SHP77 (cell line): ENCODE results near the gene TPI1.
A peak's percentile ranks its signal among the peaks of the same experiment; 100 is the strongest.
"Not testable (repeated sequence)": the region's sequence is repeated elsewhere in the genome, so short reads cannot be mapped to it uniquely, and the experiment has no call there.

ENCODE experiments used
- DNase-seq, 2 experiments: peaks; one replicate each; lab custom pipeline; 2025; lab: John Stamatoyannopoulos, UW

Gene TPI1

DNA sequence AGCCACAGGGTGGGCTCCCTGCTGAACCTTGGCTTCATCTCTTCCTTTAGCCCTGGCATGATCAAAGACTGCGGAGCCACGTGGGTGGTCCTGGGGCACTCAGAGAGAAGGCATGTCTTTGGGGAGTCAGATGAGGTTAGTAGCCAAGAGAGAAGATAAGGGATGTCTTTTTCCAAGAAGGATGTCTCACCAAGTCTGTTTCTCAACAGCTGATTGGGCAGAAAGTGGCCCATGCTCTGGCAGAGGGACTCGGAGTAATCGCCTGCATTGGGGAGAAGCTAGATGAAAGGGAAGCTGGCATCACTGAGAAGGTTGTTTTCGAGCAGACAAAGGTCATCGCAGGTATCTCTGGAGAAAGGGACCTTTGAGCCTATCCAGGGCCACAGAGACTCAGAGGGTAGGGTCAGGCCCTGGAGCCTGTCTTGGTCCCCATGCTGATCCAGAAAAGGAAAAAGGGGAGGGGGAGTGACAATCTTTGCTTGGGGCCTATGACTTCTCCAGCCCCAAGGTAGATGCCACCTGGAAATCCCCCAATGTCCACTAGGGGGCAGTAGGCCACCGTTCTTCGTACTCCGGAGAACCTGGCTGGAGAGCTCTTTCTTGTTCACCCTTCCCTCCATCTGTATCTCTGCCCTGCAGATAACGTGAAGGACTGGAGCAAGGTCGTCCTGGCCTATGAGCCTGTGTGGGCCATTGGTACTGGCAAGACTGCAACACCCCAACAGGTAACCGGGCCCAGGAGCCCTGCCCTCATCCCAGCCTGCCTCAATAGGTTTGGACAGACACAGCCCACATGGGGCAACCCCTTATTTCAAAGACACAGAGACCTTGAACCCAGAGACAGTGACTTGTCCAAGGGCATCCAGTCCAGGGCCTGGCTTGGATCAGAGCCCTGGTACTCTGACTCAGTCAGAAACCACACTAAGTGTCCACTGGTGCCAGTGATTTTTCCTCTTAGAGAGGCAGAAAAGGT is 2.0 kb downstream of the TPI1 start:
- peak; percentile 29 to 50 for DNase-seq

DNA sequence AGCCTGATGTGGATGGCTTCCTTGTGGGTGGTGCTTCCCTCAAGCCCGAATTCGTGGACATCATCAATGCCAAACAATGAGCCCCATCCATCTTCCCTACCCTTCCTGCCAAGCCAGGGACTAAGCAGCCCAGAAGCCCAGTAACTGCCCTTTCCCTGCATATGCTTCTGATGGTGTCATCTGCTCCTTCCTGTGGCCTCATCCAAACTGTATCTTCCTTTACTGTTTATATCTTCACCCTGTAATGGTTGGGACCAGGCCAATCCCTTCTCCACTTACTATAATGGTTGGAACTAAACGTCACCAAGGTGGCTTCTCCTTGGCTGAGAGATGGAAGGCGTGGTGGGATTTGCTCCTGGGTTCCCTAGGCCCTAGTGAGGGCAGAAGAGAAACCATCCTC is 3.0 kb downstream of the TPI1 start:
- DNase-seq, result not testable (repeated sequence)

DNA sequence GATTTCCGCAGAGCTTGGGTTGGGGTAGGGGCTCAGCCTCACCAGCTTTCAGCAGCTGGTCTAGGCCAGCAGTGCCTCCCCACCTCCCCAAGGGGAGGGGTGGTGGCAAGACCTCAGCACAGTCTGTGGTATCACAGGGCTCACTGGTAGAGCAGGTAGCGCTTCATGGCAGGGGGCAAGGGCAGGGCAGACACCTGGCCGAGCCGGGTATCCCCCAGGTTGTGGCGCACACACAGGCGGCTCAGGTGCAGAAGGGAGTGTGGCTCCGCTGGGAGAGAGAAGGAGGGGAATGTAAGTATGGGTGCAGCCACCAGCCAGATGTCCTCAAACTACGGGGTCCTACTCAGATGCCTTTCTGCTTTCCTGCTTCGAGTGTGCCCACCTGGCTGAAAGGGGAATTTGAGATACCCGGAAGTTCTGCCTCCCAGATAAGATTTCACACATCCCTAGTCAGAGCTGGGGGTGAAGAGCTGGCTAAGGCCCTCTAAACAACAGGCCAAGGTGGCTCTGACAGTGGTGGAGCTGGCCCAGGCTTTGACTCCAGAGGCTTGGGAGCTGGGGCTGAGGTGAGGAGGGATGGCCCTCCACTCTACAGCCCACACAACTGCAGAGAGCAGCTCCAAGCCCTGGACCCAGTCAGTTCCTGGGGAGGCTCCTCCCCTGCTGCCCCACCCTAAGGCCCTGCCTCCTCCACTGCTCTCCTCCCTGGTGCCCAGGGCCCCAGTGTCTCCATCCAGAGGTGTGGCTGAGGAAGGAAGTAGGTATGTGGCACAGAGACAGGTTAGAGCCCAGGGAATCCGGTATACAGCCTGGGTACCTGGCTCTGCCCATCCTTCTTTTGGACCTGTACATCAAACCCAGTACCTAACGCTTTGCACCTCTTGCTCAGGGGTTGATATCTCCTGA is 4.0 kb downstream of the TPI1 start:
- DNase-seq, result peak in 1 of 2 experiments; percentile 3

- peak in 1 of 2 experiments; percentile 37 for DNase-seq
These were observed 5.0 kb downstream of the TPI1 start for GRCh38 chr12:6872073-6873048.

DNA sequence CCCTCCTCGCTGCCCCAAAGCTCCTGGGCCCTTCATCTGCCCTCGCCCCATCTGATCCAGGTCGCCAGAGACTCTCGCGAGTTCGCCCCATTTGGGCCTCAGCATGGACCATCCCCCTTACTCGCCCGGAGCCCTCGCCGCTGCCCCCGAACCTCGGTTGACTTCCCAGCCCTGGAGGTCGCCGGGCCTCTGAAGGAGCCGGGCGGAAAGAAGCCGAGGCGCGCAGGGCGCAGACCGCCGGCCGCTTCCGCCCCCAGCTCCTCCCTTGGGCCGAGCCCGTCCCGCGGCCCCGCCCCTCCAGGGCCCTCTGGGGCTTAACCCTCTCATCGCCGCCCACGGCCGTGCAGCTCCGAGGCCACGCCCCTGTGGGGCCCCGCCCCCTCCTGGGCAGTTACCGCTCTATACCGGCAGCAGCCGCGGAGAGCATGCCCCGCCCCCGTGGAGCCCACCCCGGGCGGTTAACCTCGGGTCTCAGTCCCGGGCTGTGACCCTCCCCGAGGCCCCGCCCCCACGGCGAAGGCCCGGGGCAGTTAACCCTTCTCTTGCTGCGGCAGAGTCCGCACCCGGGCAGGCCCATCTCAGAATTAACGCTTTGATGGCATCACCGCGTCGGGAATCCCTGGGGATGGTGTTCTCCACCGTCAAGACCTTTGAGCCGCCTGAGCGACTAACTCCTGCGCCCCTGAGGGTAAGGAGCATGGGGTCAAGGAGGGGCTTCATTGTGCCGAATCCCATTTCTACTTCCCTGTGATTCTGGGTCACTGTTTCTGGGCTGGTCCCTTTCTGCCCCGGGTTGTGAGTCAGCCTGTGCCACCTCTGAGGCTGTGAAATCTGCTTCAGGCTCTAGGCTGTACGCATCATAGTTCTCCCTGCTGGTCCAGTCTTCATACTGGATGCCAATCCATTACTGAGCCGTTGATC is 6.0 kb downstream of the TPI1 start, which contains the start of gene SPSB2:
Gene SPSB2 (minus strand): TSS at position 210 of the 921 bp plus-strand sequence. CDS start 402 bp downstream, outside the sequence.
- DNase-seq, result peak; percentile 81 to 83

- not testable (repeated sequence) for DNase-seq
These were observed 6.7 kb downstream of the TPI1 start for GRCh38 chr12:6874015-6874368.

DNA sequence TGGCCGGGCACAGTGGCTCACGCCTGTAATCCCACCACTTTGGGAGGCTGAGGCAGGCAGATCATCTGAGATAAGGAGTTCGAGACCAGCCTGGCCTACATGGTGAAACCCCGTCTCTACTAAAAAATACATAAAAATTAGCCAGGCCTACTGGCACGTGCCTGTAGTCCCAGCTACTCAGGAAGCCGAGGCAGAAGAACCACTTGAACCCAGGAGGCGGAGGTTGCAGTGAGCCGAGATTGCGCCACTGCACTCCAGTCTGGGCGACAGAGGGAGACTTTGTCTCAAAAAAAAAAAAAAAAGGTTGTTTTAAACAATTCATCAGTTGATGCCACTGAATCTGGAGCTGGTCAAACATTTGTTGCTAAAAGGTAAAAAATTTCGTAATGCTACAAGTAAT is 12.5 kb downstream of the TPI1 start:
- DNase-seq, result not testable (repeated sequence)

GRCh38 chr12:6883252-6883651 is 15.9 kb downstream of the TPI1 start:
- DNase-seq, result no peak

GRCh38 chr12:6883683-6884082 is 16.4 kb downstream of the TPI1 start:
- no peak for DNase-seq

DNA sequence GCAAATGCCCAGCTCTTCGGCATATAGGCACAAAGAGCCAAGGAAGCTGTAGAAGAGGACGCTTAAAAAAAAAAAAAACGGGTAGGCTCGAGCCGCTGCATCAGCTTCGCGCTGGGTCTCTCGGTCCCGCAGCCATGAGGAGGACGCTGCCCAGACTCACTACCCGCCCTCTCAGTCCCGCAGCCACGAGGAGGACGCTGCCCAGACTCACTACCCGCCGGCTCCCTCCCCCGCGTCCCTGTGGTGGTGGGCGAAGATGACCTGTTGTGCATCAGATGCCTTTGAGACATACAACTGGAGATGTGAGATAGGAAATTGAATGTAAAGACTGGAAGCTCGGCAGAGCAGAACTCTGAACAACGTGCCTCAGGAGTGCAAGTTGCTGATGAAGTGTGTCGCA is 17.2 kb downstream of the TPI1 start:
- DNase-seq, result no peak

DNA sequence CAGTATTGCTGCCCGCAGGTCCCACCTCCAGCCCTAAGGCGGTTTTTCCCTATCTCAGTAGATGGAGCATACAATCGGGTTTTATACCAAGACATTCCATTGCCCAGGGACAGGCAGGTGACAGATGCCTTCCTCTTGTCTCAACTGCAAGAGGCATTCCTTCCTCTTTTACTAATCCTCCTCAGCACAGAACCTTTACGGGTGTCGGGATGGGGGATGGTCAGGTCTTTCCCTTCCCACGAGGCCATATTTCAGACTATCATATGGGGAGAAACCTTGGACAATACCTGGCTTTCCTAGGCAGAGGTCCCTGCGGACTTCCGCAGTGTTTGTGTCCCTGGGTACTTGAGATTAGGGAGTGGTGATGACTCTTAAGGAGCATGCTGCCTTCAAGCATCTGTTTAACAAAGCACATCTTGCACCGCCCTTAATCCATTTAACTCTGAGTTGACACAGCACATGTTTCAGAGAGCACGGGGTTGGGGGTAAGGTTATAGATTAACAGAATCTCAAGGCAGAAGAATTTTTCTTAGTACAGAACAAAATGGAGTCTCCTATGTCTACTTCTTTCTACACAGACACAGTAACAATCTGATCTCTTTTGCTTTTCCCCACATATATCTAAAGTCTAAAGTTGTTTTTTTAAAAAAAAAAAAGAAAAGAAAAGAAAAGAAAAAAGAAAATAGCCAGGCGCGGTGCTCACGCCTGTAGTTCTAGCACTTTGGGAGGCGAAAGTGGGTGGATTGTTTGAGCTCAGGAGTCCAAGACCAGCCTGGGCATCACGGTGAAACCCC is 19.1 kb downstream of the TPI1 start:
- DNase-seq, result not testable (repeated sequence)

DNA sequence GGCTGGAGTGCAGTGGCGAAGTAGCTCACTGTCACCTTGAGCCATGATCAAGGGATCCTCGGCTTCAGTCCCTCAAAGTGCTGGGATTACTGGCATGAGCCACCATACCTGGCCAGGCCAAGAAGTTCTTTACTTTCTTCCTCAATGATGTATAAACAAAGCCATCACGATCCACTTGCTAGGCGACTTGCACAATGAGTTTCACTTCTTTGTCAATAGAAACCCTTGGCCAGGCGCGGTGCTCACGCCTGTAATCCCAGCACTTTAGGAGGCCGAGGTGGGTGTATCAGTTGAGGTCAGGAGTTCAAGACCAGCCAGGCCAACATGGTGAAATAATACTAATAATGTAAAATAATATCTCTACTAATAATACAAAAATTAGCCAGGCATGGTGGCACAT is 20.1 kb downstream of the TPI1 start:
- DNase-seq, result no peak

DNA sequence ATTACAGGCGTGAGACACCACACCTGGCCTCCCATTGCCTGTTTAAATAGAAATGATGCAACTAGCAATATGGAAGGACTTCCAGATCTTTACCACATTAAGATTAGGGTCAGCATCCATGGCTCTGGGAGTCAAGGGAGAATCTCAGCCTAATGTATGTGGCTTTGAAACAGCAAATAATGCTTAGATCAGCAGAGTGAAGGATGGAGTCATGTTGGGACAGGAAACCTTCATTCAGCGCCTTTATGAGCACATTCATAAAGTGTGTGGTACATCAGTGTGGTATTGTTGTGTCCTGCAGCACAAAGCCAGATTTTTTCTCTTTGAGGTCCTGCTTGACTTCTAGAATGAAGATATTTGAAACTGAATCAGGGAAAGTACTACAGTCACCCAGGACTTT is 21.0 kb downstream of the TPI1 start:
- DNase-seq, result no peak

DNA sequence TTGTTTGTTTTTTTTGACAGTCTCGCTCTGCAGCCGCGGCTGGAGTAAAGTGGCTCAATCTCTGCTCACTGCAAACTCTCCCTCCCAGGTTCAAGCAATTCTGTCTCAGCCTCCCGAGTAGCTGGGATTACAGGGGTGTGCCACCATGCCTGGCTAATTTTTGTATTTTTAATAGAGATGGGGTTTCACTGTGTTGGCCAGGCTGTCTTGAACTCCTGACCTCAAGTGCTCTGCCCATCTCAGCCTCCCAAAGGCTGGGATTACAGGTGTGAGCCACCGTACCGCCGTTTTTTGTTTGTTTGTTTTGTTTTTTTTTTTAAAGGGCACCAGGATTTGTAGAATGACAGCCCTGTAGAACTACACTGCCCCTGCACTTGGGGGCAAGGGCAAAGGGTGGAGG is 21.5 kb downstream of the TPI1 start:
- DNase-seq, result not testable (repeated sequence)

- DNase-seq, result not testable (repeated sequence)
These were observed 22.6 kb downstream of the TPI1 start for GRCh38 chr12:6889775-6890573.

GRCh38 chr12:6890789-6891645 is 23.7 kb downstream of the TPI1 start:
- DNase-seq, result peak; percentile 68 to 79

DNA sequence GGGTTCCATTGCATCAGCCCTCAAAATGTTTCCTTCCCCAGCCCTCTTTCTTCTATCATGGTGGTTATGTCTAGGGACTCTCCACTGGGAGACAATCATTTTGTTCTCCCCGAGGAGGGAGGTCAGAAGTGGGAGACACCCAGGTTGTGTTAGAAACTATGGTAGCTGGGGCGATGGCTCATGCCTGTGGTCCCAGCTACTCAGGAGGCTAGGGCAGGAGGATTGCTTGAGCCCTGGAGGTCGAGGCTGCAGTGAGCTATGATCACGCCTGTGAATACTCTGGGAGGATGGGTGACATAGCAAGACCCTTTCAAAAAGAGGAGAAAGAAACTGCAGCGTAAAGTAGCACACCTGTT is 24.3 kb downstream of the TPI1 start:
- DNase-seq, result no peak

DNA sequence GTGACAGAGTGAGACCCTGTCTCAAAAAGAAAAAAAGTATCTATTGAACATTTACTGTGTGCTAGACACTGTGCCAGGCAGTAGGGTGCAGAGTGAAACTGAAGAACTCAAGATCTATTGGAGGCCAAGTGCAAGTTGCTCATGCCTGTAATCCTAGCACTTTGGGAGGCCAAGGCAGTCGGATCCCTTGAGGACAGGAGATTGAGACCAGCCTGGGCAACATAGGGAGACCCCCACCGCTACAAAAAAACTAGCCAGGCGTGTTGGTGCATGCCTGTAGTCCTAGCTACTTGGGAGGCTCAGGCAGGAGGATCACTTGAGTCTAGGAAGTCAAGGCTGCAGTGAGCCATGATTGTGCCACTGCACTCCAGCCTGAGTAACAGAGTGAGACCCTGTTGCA is 25.4 kb downstream of the TPI1 start:
- not testable (repeated sequence) for DNase-seq
